ENCODE results near the gene PLA2G4C. TPM values are rescaled to one million over a fixed set of nuclear protein-coding genes. Genes with fewer than 3 reads are reported as not detected.

PLA2G4C gene
- polyA plus RNA-seq, 3 donors, result 3.8 to 14.5 (median 8.5) TPM

DNA sequence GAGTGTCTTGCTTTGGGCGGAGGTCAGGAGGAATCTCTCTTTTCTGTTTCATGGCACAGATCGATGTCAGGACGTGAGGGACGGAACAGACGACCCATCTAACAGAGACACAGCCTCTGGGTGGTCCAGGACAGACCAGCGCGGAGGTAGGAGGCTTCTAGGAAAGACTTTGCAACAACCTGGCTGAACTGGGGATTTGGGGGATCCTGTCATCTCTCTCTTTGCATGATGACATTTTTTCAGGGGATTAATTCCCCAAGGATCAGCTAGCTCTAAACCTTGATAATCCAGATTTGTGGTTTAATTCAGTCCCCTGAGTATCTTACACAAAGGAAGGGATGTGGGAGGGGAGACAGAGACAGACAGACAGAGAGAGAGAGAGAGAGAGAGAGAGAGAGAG is 81.2 kb downstream of the PLA2G4C start:
- no peaks in the 10 kb centered on the region for H3K79me2 ChIP-seq (ENCODE audit: insufficient read depth, low read length)
- H3K9me3 ChIP-seq (replicated peaks in 1 of 2; ENCODE audit: control insufficient read depth in 1 of 2, insufficient read depth in 1 of 2, low read length in 2 of 2), result no peaks in the 10 kb centered on the region
- peaks cover 0 to 4% of the 10 kb centered on the region in 2 donors for H3K27me3 ChIP-seq (ENCODE audit: control insufficient read depth in 2 of 2, insufficient read depth in 2 of 2, low read length in 2 of 2)
- TF ChIP-seq, protein P1, sequence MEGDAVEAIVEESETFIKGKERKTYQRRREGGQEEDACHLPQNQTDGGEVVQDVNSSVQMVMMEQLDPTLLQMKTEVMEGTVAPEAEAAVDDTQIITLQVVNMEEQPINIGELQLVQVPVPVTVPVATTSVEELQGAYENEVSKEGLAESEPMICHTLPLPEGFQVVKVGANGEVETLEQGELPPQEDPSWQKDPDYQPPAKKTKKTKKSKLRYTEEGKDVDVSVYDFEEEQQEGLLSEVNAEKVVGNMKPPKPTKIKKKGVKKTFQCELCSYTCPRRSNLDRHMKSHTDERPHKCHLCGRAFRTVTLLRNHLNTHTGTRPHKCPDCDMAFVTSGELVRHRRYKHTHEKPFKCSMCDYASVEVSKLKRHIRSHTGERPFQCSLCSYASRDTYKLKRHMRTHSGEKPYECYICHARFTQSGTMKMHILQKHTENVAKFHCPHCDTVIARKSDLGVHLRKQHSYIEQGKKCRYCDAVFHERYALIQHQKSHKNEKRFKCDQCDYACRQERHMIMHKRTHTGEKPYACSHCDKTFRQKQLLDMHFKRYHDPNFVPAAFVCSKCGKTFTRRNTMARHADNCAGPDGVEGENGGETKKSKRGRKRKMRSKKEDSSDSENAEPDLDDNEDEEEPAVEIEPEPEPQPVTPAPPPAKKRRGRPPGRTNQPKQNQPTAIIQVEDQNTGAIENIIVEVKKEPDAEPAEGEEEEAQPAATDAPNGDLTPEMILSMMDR (IDR thresholded peaks at IDR 0.05), result no peak
- DNase-seq, result no peak
- no peaks in the 10 kb centered on the region for H3K36me3 ChIP-seq (replicated peaks in 1 of 2; ENCODE audit: control insufficient read depth in 1 of 2, insufficient read depth in 2 of 2, low read length in 2 of 2)
- no peak overlapping the region for H3K27ac ChIP-seq (ENCODE audit: low read depth in 1 of 2, low read length in 2 of 2)
- Mint-ChIP-seq H3K27me3 (ENCODE audit: low read depth in 3 of 3) (peaks cover 3 to 14% (median 5%) of the 10 kb centered on the region in 3 donors), H3K27ac (no peak overlapping the region), H3K4me1 (no peaks in the 10 kb centered on the region), H3K9me3 (peaks cover 0 to 3% (median 0%) of the 10 kb centered on the region in 7 donors), H3K36me3 (no peaks in the 10 kb centered on the region), H3K4me3 (no peak overlapping the region)
- no peak overlapping the region for H3K4me2 ChIP-seq (replicated peaks; ENCODE audit: extremely low read depth, low read length, poor library complexity, severe bottlenecking)
- 93% methylated on average over 5 of the region's 7 CpGs for WGBS (ENCODE audit: insufficient coverage)
- no peak overlapping the region for H3K9ac ChIP-seq (ENCODE audit: insufficient read depth, low read length, poor library complexity, severe bottlenecking)
- no peak overlapping the region for H3K4me3 ChIP-seq (replicated peaks in 1 of 3; ENCODE audit: low read depth in 2 of 3, low read length in 3 of 3)
- no peaks in the 10 kb centered on the region for H4K20me1 ChIP-seq (ENCODE audit: insufficient read depth, low read length)
- intact Hi-C loops (cut with micrococcal nuclease), result no loop called here
- H3K4me1 ChIP-seq (ENCODE audit: control insufficient read depth in 1 of 2, insufficient read depth in 2 of 2, low read length in 2 of 2), result no peaks in the 10 kb centered on the region
- H2AFZ ChIP-seq (ENCODE audit: insufficient read depth, low read depth, low read length, poor library complexity, severe bottlenecking), result no peak overlapping the region

DNA sequence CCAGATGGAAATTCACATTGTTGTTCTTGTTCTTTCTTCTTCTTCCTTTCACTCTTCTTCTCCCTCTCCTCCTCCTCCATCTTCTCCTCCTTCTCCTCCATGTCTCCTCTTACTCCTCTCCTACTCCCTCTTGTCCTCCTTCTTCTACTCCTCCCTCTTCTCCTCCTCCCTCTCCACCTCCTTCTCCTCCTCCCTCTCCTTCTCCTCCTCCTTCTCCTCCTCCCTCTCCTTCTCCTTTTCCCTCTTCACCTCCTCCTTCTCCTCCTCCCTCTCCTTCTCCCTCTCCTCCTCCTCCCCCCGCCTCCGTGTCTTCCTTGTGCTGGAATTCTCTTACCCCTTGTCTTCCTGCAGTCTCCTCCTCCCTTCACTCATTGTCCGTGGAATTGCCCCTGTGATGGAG is 85.1 kb downstream of the PLA2G4C start:
- intact Hi-C loops (cut with micrococcal nuclease), result no loop called here
- no peaks in the 10 kb centered on the region for H3K4me1 ChIP-seq (ENCODE audit: control insufficient read depth in 1 of 2, insufficient read depth in 2 of 2, low read length in 2 of 2)
- TF ChIP-seq, protein P1 (IDR thresholded peaks at IDR 0.05), result no peak
- H3K27ac ChIP-seq (ENCODE audit: low read depth in 1 of 2, low read length in 2 of 2), result no peak overlapping the region
- no peaks in the 10 kb centered on the region for H3K36me3 Mint-ChIP-seq
- peaks cover 0 to 3% (median 0%) of the 10 kb centered on the region in 7 donors for H3K9me3 Mint-ChIP-seq
- H3K79me2 ChIP-seq (ENCODE audit: insufficient read depth, low read length), result no peaks in the 10 kb centered on the region
- peaks cover 4 to 10% (median 5%) of the 10 kb centered on the region in 3 donors for H3K27me3 Mint-ChIP-seq (ENCODE audit: low read depth in 3 of 3)
- H3K4me3 ChIP-seq (replicated peaks in 1 of 3; ENCODE audit: low read depth in 2 of 3, low read length in 3 of 3), result no peak overlapping the region
- H3K9ac ChIP-seq (ENCODE audit: insufficient read depth, low read length, poor library complexity, severe bottlenecking), result no peak overlapping the region
- no peak overlapping the region for H3K27ac Mint-ChIP-seq
- H3K4me3 Mint-ChIP-seq, result no peak overlapping the region
- no peak overlapping the region for H3K4me2 ChIP-seq (replicated peaks; ENCODE audit: extremely low read depth, low read length, poor library complexity, severe bottlenecking)
- H3K36me3 ChIP-seq (replicated peaks in 1 of 2; ENCODE audit: control insufficient read depth in 1 of 2, insufficient read depth in 2 of 2, low read length in 2 of 2), result no peaks in the 10 kb centered on the region
- WGBS (ENCODE audit: insufficient coverage), result 80% methylated on average over 1 of the region's 3 CpGs
- no peaks in the 10 kb centered on the region for H3K9me3 ChIP-seq (replicated peaks in 1 of 2; ENCODE audit: control insufficient read depth in 1 of 2, insufficient read depth in 1 of 2, low read length in 2 of 2)
- no peak for DNase-seq
- H3K27me3 ChIP-seq (ENCODE audit: control insufficient read depth in 2 of 2, insufficient read depth in 2 of 2, low read length in 2 of 2), result peaks cover 0 to 4% of the 10 kb centered on the region in 2 donors
- H4K20me1 ChIP-seq (ENCODE audit: insufficient read depth, low read length), result no peaks in the 10 kb centered on the region
- no peak overlapping the region for H2AFZ ChIP-seq (ENCODE audit: insufficient read depth, low read depth, low read length, poor library complexity, severe bottlenecking)
- H3K4me1 Mint-ChIP-seq, result no peaks in the 10 kb centered on the region
